ENCODE data around the gene TTC28.

TTC28 gene

GRCh38 chr22:28411125-28411524, 268.5 kb downstream of the TTC28 start:
- DNase-seq (ENCODE audit: low spot score) (no peak), FAIRE-seq (no peak)

DNA sequence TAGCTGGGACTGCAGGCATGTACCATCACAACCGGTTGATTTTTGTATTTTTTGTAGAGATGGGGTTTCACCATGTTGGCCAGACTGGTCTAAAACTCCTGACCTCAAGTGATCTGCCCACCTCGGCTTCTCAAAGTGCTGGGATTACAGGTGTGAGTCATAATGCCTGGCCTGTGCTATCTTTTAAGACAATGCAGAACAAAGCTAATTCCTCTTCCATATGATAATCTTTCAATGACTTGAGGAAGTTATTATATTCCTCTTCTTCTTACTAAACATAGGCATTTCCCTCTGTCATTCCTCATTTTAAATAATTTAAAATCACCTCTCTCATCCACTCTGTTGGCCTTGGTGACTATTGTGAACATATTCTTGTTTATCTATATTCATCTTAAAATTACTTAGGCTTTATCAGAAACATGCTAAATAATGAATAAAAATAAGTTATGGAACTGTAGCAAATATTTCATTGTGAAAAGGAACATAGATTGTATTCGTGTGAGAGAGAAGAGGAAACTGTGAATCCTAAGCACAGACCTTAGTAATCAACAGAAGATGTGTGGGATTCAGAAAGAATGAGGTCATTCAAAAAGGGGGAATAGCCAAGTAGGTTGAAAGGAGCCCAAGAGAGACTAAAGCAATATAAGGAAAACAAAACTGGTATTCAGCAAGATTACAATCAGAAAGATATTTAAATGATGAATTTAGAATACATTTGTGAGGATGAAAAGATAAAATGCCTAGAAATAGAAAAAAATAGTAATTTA, 269.4 kb downstream of the TTC28 start:
- FAIRE-seq (peak; percentile 67), DNase-seq (ENCODE audit: low spot score) (peak; percentile 68)

GRCh38 chr22:28408709-28409108, 270.9 kb downstream of the TTC28 start:
- no peak for FAIRE-seq
- no peak for DNase-seq (ENCODE audit: low spot score)

- no peak for FAIRE-seq
- DNase-seq (ENCODE audit: low spot score): no peak
These were observed 272.0 kb downstream of the TTC28 start for GRCh38 chr22:28407645-28408044.

DNA sequence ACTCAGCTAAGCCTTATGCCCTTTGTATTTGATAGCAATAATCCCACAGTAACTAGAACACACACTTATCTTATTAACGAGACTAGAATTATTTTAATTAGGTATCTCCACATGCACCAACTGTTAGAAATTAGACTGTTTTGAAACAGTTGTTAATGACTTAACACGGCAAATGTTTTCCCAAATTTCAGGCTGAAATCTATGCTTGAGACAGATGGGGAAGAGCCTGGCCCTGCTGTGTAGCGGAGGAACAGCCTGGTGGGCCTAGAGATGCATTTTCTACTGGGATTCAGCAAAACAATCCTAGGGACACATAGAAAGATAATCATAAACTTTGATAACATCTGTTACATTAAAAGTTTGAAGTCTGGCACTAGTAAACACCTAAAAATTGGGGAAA, 273.4 kb downstream of the TTC28 start:
- DNase-seq (ENCODE audit: low spot score) (no peak), FAIRE-seq (peak; percentile 17)

DNA sequence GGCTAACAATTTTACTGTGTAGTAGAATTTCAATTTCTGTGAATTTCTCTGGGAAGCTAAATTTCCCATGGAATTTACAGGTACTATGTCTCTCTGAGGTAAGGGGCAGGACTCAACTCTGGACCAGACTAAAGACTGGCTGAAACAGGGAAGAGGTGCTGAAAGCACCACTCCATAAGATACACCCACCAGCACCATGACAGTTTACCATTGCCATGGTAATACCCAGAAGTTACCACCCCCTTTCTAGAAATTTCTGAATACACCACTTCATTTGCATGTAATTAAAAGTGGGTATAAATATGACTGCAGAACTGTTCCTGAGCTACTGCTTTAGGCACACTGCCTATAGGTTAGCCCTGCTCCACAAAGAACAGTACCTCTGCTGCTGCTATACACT, 274.1 kb downstream of the TTC28 start:
- FAIRE-seq (peak; percentile 97), DNase-seq (ENCODE audit: low spot score) (no peak)

GRCh38 chr22:28402539-28402938, 277.1 kb downstream of the TTC28 start:
- peak; percentile 44 for FAIRE-seq

DNA sequence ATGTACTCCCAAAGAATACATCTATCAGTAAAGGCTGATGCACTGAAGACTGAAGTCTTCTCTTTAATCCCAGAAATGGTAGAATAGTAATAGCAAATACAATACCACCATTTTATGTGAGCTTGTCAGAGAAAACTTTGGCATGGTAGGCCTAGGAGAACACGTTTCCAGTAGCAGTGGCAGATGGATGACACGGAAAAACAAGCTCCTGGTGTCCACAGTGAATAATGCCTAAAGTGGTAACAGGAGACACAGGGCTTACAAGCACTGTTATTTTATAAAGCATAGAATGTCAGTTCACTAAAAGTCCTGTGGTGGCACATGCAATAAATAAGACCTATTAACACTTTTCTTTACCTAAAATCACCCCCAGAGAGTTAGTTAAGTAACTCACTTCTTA, 277.6 kb downstream of the TTC28 start:
- peak; percentile 84 for FAIRE-seq

More at GRCh38 chr22:28402539-28402938, 277.1 kb downstream of the TTC28 start:
- no peak for DNase-seq (ENCODE audit: low spot score)

GRCh38 chr22:28398981-28399380, 280.7 kb downstream of the TTC28 start:
- FAIRE-seq (no peak), DNase-seq (ENCODE audit: low spot score) (no peak)

More for the DNA sequence above, 277.6 kb downstream of the TTC28 start:
- no peak for DNase-seq (ENCODE audit: low spot score)

GRCh38 chr22:28398355-28398754, 281.3 kb downstream of the TTC28 start:
- FAIRE-seq (peak; percentile 17), DNase-seq (ENCODE audit: low spot score) (no peak)

DNA sequence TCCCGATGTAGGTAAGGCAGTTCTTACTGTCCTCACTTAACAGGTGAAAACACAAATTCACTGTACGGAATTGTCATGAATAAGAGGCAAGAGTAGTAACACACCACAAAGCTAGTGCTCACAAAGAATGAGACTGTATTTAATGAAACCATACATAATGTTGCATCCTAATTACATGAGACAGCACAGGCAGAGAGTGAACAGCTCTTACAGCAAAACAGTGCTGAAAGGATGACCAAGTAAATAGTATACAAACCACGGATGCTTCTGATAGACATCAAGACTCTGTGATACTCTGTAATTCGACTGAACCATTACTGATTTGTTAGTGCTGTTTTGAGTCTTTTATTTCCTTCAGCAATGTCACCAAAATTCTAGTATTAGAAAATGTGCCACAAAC, 282.3 kb downstream of the TTC28 start:
- DNase-seq (ENCODE audit: low spot score) (no peak), FAIRE-seq (peak; percentile 91)

- peak; percentile 35 for FAIRE-seq
- DNase-seq (ENCODE audit: low spot score): peak; percentile 46
These were observed 283.5 kb downstream of the TTC28 start for GRCh38 chr22:28395920-28396753.

- no peak for DNase-seq (ENCODE audit: low spot score)
- FAIRE-seq: no peak
These were observed 284.1 kb downstream of the TTC28 start for GRCh38 chr22:28395520-28395919.

DNA sequence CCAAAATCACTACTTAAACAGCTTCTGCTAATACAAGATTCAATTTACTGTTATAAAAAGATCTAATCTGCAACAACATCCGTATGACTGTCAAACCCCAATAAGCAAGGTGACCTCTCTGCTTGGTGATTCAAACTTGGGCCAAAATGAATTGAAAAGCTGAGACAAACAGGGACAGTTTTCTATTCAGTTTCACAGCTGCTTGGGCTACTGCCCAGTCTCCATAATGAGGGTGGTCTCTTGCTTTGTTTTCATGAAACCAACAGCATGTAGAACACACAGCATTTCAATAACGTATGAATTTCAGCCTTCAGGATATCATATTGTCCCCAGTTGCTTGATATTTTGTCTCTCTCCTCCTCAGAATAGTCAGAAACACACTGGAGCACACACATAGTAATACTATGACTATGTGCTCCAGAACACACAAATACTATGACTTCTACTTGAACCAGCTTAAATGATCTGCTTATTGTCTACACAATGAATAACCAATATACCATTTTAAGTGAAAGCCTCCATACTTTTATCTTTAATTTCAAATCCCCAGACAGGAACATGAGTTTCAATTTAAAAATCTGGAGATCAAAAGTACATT, 285.0 kb downstream of the TTC28 start:
- FAIRE-seq: peak; percentile 81
- no peak for DNase-seq (ENCODE audit: low spot score)

DNA sequence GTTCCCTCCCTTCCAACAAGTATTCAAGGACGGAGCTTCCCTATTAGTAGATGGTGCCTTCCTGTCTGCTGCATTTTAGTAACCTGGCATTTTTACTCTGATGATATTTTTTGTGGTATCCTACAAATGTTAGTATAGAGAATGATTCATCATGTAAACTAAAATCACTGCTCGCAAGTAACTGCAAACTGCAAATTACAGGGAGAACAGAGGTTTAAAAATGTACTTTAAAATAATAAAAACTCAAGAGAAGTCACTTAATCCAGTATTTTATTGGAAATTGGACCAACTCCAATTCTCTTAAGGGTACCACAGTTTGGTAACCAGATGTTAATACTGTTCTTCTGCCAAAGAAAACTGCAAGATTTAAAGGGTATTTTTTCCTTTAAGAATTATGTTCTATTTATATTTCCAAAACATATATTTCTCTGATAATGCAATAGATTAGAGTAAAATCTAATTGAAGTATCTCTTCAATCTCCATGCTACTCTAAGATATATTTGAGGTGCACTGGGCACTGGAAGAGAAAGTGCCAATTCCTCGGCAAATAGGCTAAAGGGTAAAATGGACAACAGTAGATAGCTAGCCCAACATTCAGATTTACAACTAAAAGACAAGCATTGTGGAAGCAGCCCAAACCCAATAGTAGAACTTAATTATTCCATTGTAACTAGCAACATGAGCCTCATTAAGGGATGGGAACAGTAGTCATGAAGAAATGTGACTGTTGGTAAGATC, 298.0 kb downstream of the TTC28 start:
- DNase-seq (ENCODE audit: low spot score) (no peak), FAIRE-seq (peak; percentile 65)

GRCh38 chr22:28379951-28380350, 299.7 kb downstream of the TTC28 start:
- FAIRE-seq (no peak), DNase-seq (ENCODE audit: low spot score) (no peak)

DNA sequence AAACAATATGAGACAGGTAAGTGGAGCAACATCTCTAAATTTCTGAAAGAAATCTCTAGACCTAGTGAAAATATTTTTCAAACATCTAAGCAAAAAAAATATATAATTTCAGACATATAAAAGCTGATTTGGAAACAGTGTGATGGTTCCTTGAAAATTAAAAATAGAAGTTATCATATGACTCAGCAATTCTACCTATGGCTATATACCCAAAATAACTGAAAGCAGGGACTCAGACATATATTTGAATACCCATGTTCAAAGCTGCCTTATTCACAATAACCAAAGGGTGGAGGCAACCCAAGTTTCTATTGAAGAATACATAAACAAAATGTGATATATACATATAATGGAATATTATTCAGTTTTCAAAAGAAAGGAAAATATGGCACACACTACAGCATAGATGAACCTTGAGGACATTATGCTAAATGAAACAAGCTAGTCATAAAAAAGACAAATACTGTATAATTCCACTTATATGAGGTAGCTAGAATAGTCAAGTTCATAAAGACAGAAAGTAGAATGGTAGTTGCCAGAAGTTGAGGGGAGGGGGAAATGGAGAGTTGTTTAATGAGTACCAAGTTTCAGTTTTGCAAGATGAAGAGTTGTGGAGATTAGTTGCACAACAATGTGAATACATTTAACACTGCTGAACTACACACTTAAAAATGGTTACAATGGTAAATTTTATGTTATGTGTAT, 300.4 kb downstream of the TTC28 start:
- DNase-seq (ENCODE audit: low spot score) (no peak), FAIRE-seq (no peak)

- FAIRE-seq (peak; percentile 53), DNase-seq (ENCODE audit: low spot score) (no peak)
These were observed 303.7 kb downstream of the TTC28 start for GRCh38 chr22:28375761-28376534.

DNA sequence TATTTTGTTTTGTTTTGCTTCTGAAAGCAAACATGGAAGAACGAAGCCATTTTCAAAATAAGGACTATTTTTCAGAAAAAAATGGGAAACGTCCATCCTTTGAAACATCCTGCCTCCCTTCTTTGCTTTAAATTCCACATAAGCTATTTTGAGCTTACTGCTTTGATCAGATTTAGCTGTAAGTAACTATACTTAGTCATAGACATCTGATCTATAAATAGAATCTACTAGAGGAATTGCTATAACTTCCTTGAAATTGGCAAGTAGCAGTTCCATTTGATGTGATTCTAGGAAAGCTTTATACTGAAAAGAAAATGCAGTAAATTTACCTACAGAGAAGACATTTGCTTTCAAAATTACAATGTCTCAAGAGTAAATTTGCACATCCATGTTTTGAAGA, 305.8 kb downstream of the TTC28 start:
- DNase-seq (ENCODE audit: low spot score) (no peak), FAIRE-seq (no peak)

- DNase-seq (ENCODE audit: low spot score) (no peak), FAIRE-seq (no peak)
These were observed 309.8 kb downstream of the TTC28 start for GRCh38 chr22:28369854-28370253.
